Epithelial cell of esophagus (primary cell): ENCODE results near the gene DLGAP3.
"Not testable (repeated sequence)": the region's sequence is repeated elsewhere in the genome, so short reads cannot be mapped to it uniquely, and the experiment has no call there.

Experiments
- DNase-seq: peaks from one replicate; pipeline ENCODE4 v3.0.0; 2010; ENCODE audit warnings: low read depth
- H3K4me3 ChIP-seq: 2 replicates; pipeline ENCODE4 v1.5.1; 2011; ENCODE audit warnings: mild to moderate bottlenecking, low read length, control low read depth
- CTCF ChIP-seq: IDR thresholded peaks from 2 replicates; pipeline ENCODE4 v1.5.1; 2011; ENCODE audit warnings: low read depth, mild to moderate bottlenecking, low read length, control low read depth, inconsistent platforms; ENCODE audit not compliant: insufficient read depth; ENCODE audit errors: missing control alignments

The DLGAP3 gene

GRCh38 chr1:34828611-34829010, 100.8 kb downstream of the DLGAP3 start:
- no peak overlapping the region for H3K4me3 ChIP-seq
- no peak for TF ChIP-seq CTCF
- no peak for DNase-seq

- no peak for DNase-seq
- TF ChIP-seq CTCF: no peak
- no peak overlapping the region for H3K4me3 ChIP-seq
Measured at GRCh38 chr1:34827341-34827941, 102.0 kb downstream of the DLGAP3 start.

- DNase-seq: no peak
- no peak overlapping the region for H3K4me3 ChIP-seq
- no peak for TF ChIP-seq CTCF
Measured at GRCh38 chr1:34825455-34826091, 103.9 kb downstream of the DLGAP3 start.

- no peak overlapping the region for H3K4me3 ChIP-seq
- peak; percentile 9 for DNase-seq
- no peak for TF ChIP-seq CTCF
Measured at GRCh38 chr1:34824817-34825454, 104.5 kb downstream of the DLGAP3 start.

GRCh38 chr1:34822202-34822601, 107.2 kb downstream of the DLGAP3 start:
- H3K4me3 ChIP-seq: no peak overlapping the region
- no peak for DNase-seq
- TF ChIP-seq CTCF: no peak

GRCh38 chr1:34818862-34819261, 110.6 kb downstream of the DLGAP3 start:
- not testable (repeated sequence) for DNase-seq, H3K4me3 ChIP-seq

- DNase-seq: no peak
- TF ChIP-seq CTCF: no peak
- H3K4me3 ChIP-seq: no peak overlapping the region
Measured at GRCh38 chr1:34816778-34817177, 112.7 kb downstream of the DLGAP3 start.
